ENCODE results near the gene TCP10L. TPM values are rescaled to one million over a fixed set of nuclear protein-coding genes. Genes with fewer than 3 reads are reported as not detected.

TCP10L gene
- total RNA-seq, 1 experiment from 2014 or later = 1.2 TPM

GRCh38 chr21:32549440-32549839 lies 35.9 kb downstream of the TCP10L start:
- Mint-ChIP-seq H3K27ac (no peak overlapping the region), H3K4me1 (peaks cover 9% of the 10 kb centered on the region), H3K9me3 (no peaks in the 10 kb centered on the region), H3K27me3 (ENCODE audit: low read depth) (no peaks in the 10 kb centered on the region; the same call in 1 of the 2 replicates), H3K36me3 (no peaks in the 10 kb centered on the region), H3K4me3 (no peak overlapping the region)
- no peak for TF ChIP-seq E2F4 (CRISPR knock-in tag; IDR thresholded peaks at IDR 0.05; ENCODE audit: borderline replicate concordance, low read depth)
- ATAC-seq (no peak), DNase-seq (ENCODE audit: low spot score) (no peak)
- CTCF ChIA-PET = no interaction called here
- POLR2A ChIA-PET = no interaction called here

GRCh38 chr21:32548978-32549377 lies 36.3 kb downstream of the TCP10L start:
- ATAC-seq (no peak), DNase-seq (ENCODE audit: low spot score) (no peak)
- Mint-ChIP-seq H3K36me3 (no peaks in the 10 kb centered on the region), H3K4me1 (peaks cover 9% of the 10 kb centered on the region), H3K9me3 (no peaks in the 10 kb centered on the region), H3K27me3 (ENCODE audit: low read depth) (no peaks in the 10 kb centered on the region; the same call in 1 of the 2 replicates), H3K4me3 (no peak overlapping the region), H3K27ac (no peak overlapping the region)
- ChIA-PET POLR2A (no interaction called here), CTCF (no interaction called here)
- TF ChIP-seq ZBTB21 (CRISPR knock-in tag; IDR thresholded peaks at IDR 0.05; ENCODE audit: borderline replicate concordance) (no peak), ZNF121 (CRISPR knock-in tag; IDR thresholded peaks at IDR 0.05) (no peak), GABPB1 (CRISPR knock-in tag; IDR thresholded peaks at IDR 0.05) (no peak), FOXK1 (CRISPR knock-in tag; IDR thresholded peaks at IDR 0.05) (no peak), ETV6 (CRISPR knock-in tag; IDR thresholded peaks at IDR 0.05) (no peak), GRHL2 (CRISPR knock-in tag; IDR thresholded peaks at IDR 0.05; ENCODE audit: insufficient replicate concordance, severe bottlenecking) (no peak), ERG (CRISPR knock-in tag; IDR thresholded peaks at IDR 0.05) (no peak), ZNF671 (CRISPR knock-in tag; IDR thresholded peaks at IDR 0.05) (no peak), ZNF263 (CRISPR knock-in tag; IDR thresholded peaks at IDR 0.05; ENCODE audit: low read depth) (no peak), ZNF532 (CRISPR knock-in tag; IDR thresholded peaks at IDR 0.05; ENCODE audit: borderline replicate concordance) (no peak), CDX4 (CRISPR knock-in tag; IDR thresholded peaks at IDR 0.05; ENCODE audit: borderline replicate concordance) (no peak), CTCF (IDR thresholded peaks at IDR 0.05) (no peak), FOXP1 (CRISPR knock-in tag; IDR thresholded peaks at IDR 0.05; ENCODE audit: borderline replicate concordance) (no peak), ZNF138 (CRISPR knock-in tag; conservative IDR thresholded peaks at IDR 0.05) (no peak), AFF4 (CRISPR knock-in tag; IDR thresholded peaks at IDR 0.05; ENCODE audit: borderline replicate concordance) (no peak), KAT7 (CRISPR knock-in tag; IDR thresholded peaks at IDR 0.05; ENCODE audit: borderline replicate concordance) (no peak), RELA (CRISPR knock-in tag; IDR thresholded peaks at IDR 0.05; ENCODE audit: borderline replicate concordance) (no peak), OVOL2 (CRISPR knock-in tag; IDR thresholded peaks at IDR 0.05; ENCODE audit: borderline replicate concordance) (no peak)

Measured in WTC11 (cell line).